Measurements from ENCODE around the gene TEAD1.

Gene TEAD1

GRCh38 chr11:12914400-12914912 lies 240.2 kb downstream of the TEAD1 start:
- DNase-seq, result peak; percentile 40

- no peak for DNase-seq
These were observed 240.9 kb downstream of the TEAD1 start for GRCh38 chr11:12915093-12915492.

GRCh38 chr11:12917822-12918221 lies 243.6 kb downstream of the TEAD1 start:
- DNase-seq, result no peak

- no peak for DNase-seq
These were observed 244.4 kb downstream of the TEAD1 start for GRCh38 chr11:12918667-12919066.

GRCh38 chr11:12922418-12922817 lies 248.2 kb downstream of the TEAD1 start:
- no peak for DNase-seq

- no peak for DNase-seq
These were observed 248.8 kb downstream of the TEAD1 start for GRCh38 chr11:12922980-12923507.

- DNase-seq, result no peak
These were observed 250.4 kb downstream of the TEAD1 start for GRCh38 chr11:12924650-12925049.

- no peak for DNase-seq
These were observed 251.3 kb downstream of the TEAD1 start for GRCh38 chr11:12925520-12925919.

- DNase-seq, result no peak
These were observed 253.0 kb downstream of the TEAD1 start for GRCh38 chr11:12927221-12927620.

GRCh38 chr11:12927886-12928285 lies 253.7 kb downstream of the TEAD1 start:
- DNase-seq, result no peak

- DNase-seq, result no peak
These were observed 256.6 kb downstream of the TEAD1 start for GRCh38 chr11:12930850-12931249.

- no peak for DNase-seq
These were observed 258.3 kb downstream of the TEAD1 start for GRCh38 chr11:12932485-12932884.

GRCh38 chr11:12936200-12936599 lies 262.0 kb downstream of the TEAD1 start:
- no peak for DNase-seq

GRCh38 chr11:12938590-12939247 lies 264.5 kb downstream of the TEAD1 start:
- no peak for DNase-seq

GRCh38 chr11:12941671-12942070 lies 267.4 kb downstream of the TEAD1 start:
- no peak for DNase-seq

GRCh38 chr11:12942157-12942556 lies 267.9 kb downstream of the TEAD1 start:
- no peak for DNase-seq

GRCh38 chr11:12943311-12943710 lies 269.1 kb downstream of the TEAD1 start:
- DNase-seq, result no peak

GRCh38 chr11:12944889-12945288 lies 270.7 kb downstream of the TEAD1 start:
- DNase-seq, result no peak

- DNase-seq, result no peak
These were observed 275.2 kb downstream of the TEAD1 start for GRCh38 chr11:12949453-12949852.

- DNase-seq, result peak; percentile 52
These were observed 276.4 kb downstream of the TEAD1 start for GRCh38 chr11:12950670-12951069.

- no peak for DNase-seq
These were observed 277.2 kb downstream of the TEAD1 start for GRCh38 chr11:12951376-12951775.

- DNase-seq, result no peak
These were observed 277.9 kb downstream of the TEAD1 start for GRCh38 chr11:12952094-12952493.

- no peak for DNase-seq
These were observed 284.8 kb downstream of the TEAD1 start for GRCh38 chr11:12958986-12959385.

GRCh38 chr11:12961615-12962014 lies 287.4 kb downstream of the TEAD1 start:
- no peak for DNase-seq

GRCh38 chr11:12962306-12962705 lies 288.1 kb downstream of the TEAD1 start:
- DNase-seq, result no peak

All from OCI-M1 (cell line).